GM18502 (cell line): ENCODE measurements around the gene RIC8B.

Experiments used
- ATAC-seq: cut with Tn5 transposase; IDR thresholded peaks from one replicate; pipeline ENCODE4 v1.9.1; 2021; ENCODE audit warnings: mild to moderate bottlenecking; ENCODE audit not compliant: unreplicated experiment, poor library complexity

The RIC8B gene

GRCh38 chr12:106791531-106791930 is 17.0 kb downstream of the RIC8B start:
- ATAC-seq, result no peak

- ATAC-seq, result no peak
Observed at GRCh38 chr12:106794369-106794768, 19.9 kb downstream of the RIC8B start.

- no peak for ATAC-seq
Observed at GRCh38 chr12:106801167-106801708, 26.8 kb downstream of the RIC8B start.

- ATAC-seq, result no peak
Observed at GRCh38 chr12:106801830-106802533, 27.5 kb downstream of the RIC8B start.

GRCh38 chr12:106804668-106805067 is 30.2 kb downstream of the RIC8B start:
- ATAC-seq, result no peak

- no peak for ATAC-seq
Observed at GRCh38 chr12:106814714-106815113, 40.2 kb downstream of the RIC8B start.

GRCh38 chr12:106815741-106816140 is 41.3 kb downstream of the RIC8B start:
- no peak for ATAC-seq

- no peak for ATAC-seq
Observed at GRCh38 chr12:106816231-106816630, 41.7 kb downstream of the RIC8B start.

- ATAC-seq, result no peak
Observed at GRCh38 chr12:106819991-106820390, 45.5 kb downstream of the RIC8B start.

- ATAC-seq, result no peak
Observed at GRCh38 chr12:106831699-106832098, 57.2 kb downstream of the RIC8B start.

GRCh38 chr12:106837782-106838181 is 63.3 kb downstream of the RIC8B start:
- ATAC-seq, result no peak

- ATAC-seq, result no peak
Observed at GRCh38 chr12:106839333-106839732, 64.9 kb downstream of the RIC8B start.

- ATAC-seq, result no peak
Observed at GRCh38 chr12:106840243-106840642, 65.8 kb downstream of the RIC8B start.

- ATAC-seq, result no peak
Observed at GRCh38 chr12:106841510-106842302, 67.2 kb downstream of the RIC8B start.

- ATAC-seq, result no peak
Observed at GRCh38 chr12:106845902-106846301, 71.4 kb downstream of the RIC8B start.

GRCh38 chr12:106847861-106848260 is 73.4 kb downstream of the RIC8B start:
- no peak for ATAC-seq

- ATAC-seq, result no peak
Observed at GRCh38 chr12:106851306-106851705, 76.8 kb downstream of the RIC8B start.

GRCh38 chr12:106854723-106855122 is 80.2 kb downstream of the RIC8B start:
- ATAC-seq, result no peak

GRCh38 chr12:106855221-106855758 is 80.8 kb downstream of the RIC8B start:
- ATAC-seq, result no peak

- no peak for ATAC-seq
Observed at GRCh38 chr12:106861984-106862916, 87.8 kb downstream of the RIC8B start.
